SK-N-SH treated with all-trans-retinoic acid at 6 μM for 48 hours (cell line): Measurements from ENCODE around the gene CACNA2D2.

Experiments
- ATAC-seq: fragments of 200-7000 bp; cut with Tn5 transposase; 3 replicates; pipeline ENCODE4 v1.9.1; 2020; ENCODE audit warnings: mild to moderate bottlenecking, moderate library complexity
- ARNTL ChIP-seq: fragments of 450-650 bp; formaldehyde crosslinking; IDR thresholded peaks from 2 replicates; pipeline ENCODE4 v1.5.0; 2020; ENCODE audit warnings: low read depth, mild to moderate bottlenecking, moderate library complexity, borderline replicate concordance
- CSDC2 ChIP-seq: fragments of 250-450 bp; sonication (Bioruptor Pico); IDR thresholded peaks from 2 replicates; pipeline ENCODE4 v1.5.0; 2020; ENCODE audit warnings: mild to moderate bottlenecking, moderate library complexity
- ISL1 ChIP-seq: fragments of 250-450 bp; sonication (Bioruptor Pico); IDR thresholded peaks from 2 replicates; pipeline ENCODE4 v2.1.2; 2022; ENCODE audit warnings: mild to moderate bottlenecking, moderate library complexity
- OSR1 ChIP-seq: fragments of 250-450 bp; sonication (Bioruptor Pico); IDR thresholded peaks from 2 replicates; pipeline ENCODE4 v1.8.0; 2022; ENCODE audit warnings: moderate library complexity, mild to moderate bottlenecking, inconsistent platforms
- PPARA ChIP-seq: fragments of 250-450 bp; sonication (Bioruptor Pico); IDR thresholded peaks from 2 replicates; pipeline ENCODE4 v1.5.0; 2020; ENCODE audit warnings: mild to moderate bottlenecking, borderline replicate concordance
- RARB ChIP-seq: fragments of 250-450 bp; sonication (Bioruptor Pico); IDR thresholded peaks from 2 replicates; pipeline ENCODE4 v1.8.0; 2021; ENCODE audit warnings: mild to moderate bottlenecking, moderate library complexity
- SNAI2 ChIP-seq: fragments of 250-450 bp; sonication (Bioruptor Pico); IDR thresholded peaks from 2 replicates; pipeline ENCODE4 v1.5.0; 2020; ENCODE audit warnings: mild to moderate bottlenecking, moderate library complexity
- TOX ChIP-seq: fragments of 250-450 bp; sonication (Bioruptor Pico); IDR thresholded peaks from 2 replicates; pipeline ENCODE4 v1.8.0; 2021; ENCODE audit warnings: mild to moderate bottlenecking, moderate library complexity, borderline replicate concordance
- ZC3H10 ChIP-seq: fragments of 250-450 bp; sonication (Bioruptor Pico); IDR thresholded peaks from 2 replicates; pipeline ENCODE4 v1.5.1; 2021; ENCODE audit warnings: mild to moderate bottlenecking, moderate library complexity
- ZFP3 ChIP-seq: fragments of 250-450 bp; sonication (Bioruptor Pico); IDR thresholded peaks from 2 replicates; pipeline ENCODE4 v1.5.0; 2020; ENCODE audit warnings: mild to moderate bottlenecking, moderate library complexity
- ZFP30 ChIP-seq: fragments of 450-650 bp; formaldehyde crosslinking; IDR thresholded peaks from 2 replicates; pipeline ENCODE4 v1.5.0; 2022; ENCODE audit warnings: mild to moderate bottlenecking, moderate library complexity
- ZNF565 ChIP-seq: fragments of 450-650 bp; formaldehyde crosslinking; conservative IDR thresholded peaks from 2 replicates; pipeline ENCODE4 v1.5.0; 2020; ENCODE audit warnings: low read depth, mild to moderate bottlenecking, moderate library complexity
- ZNF70 ChIP-seq: fragments of 450-650 bp; formaldehyde crosslinking; IDR thresholded peaks from 2 replicates; pipeline ENCODE4 v1.5.0; 2020; ENCODE audit warnings: mild to moderate bottlenecking, moderate library complexity
- ZNF8 ChIP-seq: fragments of 450-650 bp; formaldehyde crosslinking; IDR thresholded peaks from 2 replicates; pipeline ENCODE4 v1.5.0; 2020; ENCODE audit warnings: mild to moderate bottlenecking, moderate library complexity
- TF ChIP-seq, protein P1 (sequence below): fragments of 250-450 bp; sonication (Bioruptor Pico); IDR thresholded peaks from 2 replicates; pipeline ENCODE4 v1.5.1; 2020; ENCODE audit warnings: low read depth, mild to moderate bottlenecking, moderate library complexity
- TF ChIP-seq, protein P2 (sequence below): fragments of 250-450 bp; sonication (Bioruptor Pico); IDR thresholded peaks from 2 replicates; pipeline ENCODE4 v1.8.0; 2021; ENCODE audit warnings: low read depth, mild to moderate bottlenecking, moderate library complexity, borderline replicate concordance
- TF ChIP-seq, protein P3 (sequence below): fragments of 250-450 bp; sonication (Bioruptor Pico); IDR thresholded peaks from 2 replicates; pipeline ENCODE4 v1.5.1; 2021; ENCODE audit warnings: mild to moderate bottlenecking, moderate library complexity
- TF ChIP-seq, protein P4 (sequence below): fragments of 250-450 bp; sonication (Bioruptor Pico); IDR thresholded peaks from 2 replicates; pipeline ENCODE4 v1.8.0; 2020; ENCODE audit warnings: mild to moderate bottlenecking, moderate library complexity, borderline replicate concordance

Gene CACNA2D2

DNA sequence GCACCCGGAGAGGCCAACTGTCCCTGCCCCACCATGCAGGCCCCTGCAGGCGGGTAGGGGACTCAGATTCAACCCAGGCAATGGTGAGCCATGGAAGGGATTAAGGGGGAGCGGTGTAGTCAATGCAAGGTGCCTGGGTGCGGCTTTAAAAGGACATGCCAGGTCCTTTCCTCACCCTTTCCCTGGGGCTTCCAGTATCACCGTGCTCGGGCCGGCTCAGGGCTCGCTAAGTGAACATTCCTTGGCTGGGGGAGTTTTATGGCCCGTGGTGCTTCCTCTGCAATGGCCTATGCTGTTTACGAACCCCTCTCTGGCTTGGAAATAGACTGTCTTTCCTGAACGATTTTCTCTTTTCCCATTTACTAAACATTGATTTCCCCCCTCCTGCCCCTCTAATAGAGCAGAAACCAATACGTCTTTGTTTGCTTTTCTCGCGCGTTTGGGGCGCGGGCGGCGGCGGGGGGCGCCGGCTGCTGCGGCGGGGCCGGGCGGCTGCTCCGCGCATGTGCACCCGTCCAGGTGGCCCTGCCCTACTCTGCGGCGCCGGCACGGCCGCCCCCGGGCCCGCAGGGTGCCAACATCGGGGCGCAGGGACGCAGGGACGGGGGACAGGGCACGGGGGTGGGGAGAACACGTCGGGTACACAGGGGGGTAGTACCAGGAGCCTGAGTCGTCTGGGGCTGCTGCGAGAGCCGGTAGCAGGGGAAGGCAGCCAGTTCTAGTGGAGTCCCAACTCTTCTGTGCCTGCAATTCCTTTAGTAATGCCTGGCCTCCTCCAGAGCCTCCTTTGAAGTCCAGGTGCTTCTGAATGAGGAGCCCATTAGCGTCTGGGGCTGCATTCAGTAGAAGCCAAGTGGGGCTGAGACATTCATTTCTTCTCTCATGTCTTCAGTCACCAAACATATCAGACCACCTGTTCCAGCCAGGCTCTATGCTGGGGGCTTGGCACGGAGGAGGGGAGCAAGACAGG, 26.9 kb upstream of the CACNA2D2 start (continued):
- TF ChIP-seq, protein P1, sequence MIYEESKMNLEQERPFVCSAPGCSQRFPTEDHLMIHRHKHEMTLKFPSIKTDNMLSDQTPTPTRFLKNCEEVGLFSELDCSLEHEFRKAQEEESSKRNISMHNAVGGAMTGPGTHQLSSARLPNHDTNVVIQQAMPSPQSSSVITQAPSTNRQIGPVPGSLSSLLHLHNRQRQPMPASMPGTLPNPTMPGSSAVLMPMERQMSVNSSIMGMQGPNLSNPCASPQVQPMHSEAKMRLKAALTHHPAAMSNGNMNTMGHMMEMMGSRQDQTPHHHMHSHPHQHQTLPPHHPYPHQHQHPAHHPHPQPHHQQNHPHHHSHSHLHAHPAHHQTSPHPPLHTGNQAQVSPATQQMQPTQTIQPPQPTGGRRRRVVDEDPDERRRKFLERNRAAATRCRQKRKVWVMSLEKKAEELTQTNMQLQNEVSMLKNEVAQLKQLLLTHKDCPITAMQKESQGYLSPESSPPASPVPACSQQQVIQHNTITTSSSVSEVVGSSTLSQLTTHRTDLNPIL = no peak
- TF ChIP-seq, protein P2, sequence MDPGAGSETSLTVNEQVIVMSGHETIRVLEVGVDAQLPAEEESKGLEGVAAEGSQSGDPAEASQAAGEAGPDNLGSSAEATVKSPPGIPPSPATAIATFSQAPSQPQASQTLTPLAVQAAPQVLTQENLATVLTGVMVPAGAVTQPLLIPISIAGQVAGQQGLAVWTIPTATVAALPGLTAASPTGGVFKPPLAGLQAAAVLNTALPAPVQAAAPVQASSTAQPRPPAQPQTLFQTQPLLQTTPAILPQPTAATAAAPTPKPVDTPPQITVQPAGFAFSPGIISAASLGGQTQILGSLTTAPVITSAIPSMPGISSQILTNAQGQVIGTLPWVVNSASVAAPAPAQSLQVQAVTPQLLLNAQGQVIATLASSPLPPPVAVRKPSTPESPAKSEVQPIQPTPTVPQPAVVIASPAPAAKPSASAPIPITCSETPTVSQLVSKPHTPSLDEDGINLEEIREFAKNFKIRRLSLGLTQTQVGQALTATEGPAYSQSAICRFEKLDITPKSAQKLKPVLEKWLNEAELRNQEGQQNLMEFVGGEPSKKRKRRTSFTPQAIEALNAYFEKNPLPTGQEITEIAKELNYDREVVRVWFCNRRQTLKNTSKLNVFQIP (CRISPR knock-in tag) = no peak
- TF ChIP-seq, all 23 proteins: peak for 0

DNA sequence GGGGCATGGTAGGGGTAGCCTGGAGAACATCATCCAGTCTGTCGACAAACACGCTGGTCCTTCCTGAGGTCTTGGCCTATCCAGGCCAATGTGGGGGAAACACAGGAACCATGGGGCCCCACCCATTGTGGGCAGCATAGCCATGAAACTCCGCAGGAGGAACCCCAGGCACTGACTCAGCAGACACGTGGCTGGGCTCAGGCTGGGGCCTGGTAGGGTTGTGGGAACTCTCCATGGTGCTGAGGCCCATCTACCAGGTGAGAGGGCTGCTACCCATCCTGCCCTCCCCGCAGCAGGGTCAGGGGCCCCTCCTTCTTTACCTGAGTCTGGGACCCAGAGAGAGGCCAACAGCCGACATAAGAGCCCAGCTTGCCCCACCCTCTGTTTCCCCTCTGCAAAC, 22.6 kb upstream of the CACNA2D2 start:
- TF ChIP-seq, protein P3, sequence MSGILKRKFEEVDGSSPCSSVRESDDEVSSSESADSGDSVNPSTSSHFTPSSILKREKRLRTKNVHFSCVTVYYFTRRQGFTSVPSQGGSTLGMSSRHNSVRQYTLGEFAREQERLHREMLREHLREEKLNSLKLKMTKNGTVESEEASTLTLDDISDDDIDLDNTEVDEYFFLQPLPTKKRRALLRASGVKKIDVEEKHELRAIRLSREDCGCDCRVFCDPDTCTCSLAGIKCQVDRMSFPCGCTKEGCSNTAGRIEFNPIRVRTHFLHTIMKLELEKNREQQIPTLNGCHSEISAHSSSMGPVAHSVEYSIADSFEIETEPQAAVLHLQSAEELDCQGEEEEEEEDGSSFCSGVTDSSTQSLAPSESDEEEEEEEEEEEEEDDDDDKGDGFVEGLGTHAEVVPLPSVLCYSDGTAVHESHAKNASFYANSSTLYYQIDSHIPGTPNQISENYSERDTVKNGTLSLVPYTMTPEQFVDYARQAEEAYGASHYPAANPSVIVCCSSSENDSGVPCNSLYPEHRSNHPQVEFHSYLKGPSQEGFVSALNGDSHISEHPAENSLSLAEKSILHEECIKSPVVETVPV = no peak
- no peak for TF ChIP-seq ZFP30 (CRISPR knock-in tag)
- no peak for TF ChIP-seq OSR1 (CRISPR knock-in tag)
- no peak for TF ChIP-seq ZNF70 (CRISPR knock-in tag)
- no peak for TF ChIP-seq ZC3H10
- TF ChIP-seq ZNF8 (CRISPR knock-in tag) = no peak
- TF ChIP-seq, protein P4, sequence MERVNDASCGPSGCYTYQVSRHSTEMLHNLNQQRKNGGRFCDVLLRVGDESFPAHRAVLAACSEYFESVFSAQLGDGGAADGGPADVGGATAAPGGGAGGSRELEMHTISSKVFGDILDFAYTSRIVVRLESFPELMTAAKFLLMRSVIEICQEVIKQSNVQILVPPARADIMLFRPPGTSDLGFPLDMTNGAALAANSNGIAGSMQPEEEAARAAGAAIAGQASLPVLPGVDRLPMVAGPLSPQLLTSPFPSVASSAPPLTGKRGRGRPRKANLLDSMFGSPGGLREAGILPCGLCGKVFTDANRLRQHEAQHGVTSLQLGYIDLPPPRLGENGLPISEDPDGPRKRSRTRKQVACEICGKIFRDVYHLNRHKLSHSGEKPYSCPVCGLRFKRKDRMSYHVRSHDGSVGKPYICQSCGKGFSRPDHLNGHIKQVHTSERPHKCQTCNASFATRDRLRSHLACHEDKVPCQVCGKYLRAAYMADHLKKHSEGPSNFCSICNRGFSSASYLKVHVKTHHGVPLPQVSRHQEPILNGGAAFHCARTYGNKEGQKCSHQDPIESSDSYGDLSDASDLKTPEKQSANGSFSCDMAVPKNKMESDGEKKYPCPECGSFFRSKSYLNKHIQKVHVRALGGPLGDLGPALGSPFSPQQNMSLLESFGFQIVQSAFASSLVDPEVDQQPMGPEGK = no peak
- TF ChIP-seq ZFP3 (CRISPR knock-in tag) = no peak
- no peak for TF ChIP-seq SNAI2
- no peak for TF ChIP-seq ZNF565
- no peak for TF ChIP-seq ISL1 (CRISPR knock-in tag)
- TF ChIP-seq CSDC2 (CRISPR knock-in tag) = no peak
- no peak for TF ChIP-seq TOX
- TF ChIP-seq, protein P1 = no peak
- no peak for TF ChIP-seq RARB (CRISPR knock-in tag)
- ATAC-seq = peak; percentile 61

DNA sequence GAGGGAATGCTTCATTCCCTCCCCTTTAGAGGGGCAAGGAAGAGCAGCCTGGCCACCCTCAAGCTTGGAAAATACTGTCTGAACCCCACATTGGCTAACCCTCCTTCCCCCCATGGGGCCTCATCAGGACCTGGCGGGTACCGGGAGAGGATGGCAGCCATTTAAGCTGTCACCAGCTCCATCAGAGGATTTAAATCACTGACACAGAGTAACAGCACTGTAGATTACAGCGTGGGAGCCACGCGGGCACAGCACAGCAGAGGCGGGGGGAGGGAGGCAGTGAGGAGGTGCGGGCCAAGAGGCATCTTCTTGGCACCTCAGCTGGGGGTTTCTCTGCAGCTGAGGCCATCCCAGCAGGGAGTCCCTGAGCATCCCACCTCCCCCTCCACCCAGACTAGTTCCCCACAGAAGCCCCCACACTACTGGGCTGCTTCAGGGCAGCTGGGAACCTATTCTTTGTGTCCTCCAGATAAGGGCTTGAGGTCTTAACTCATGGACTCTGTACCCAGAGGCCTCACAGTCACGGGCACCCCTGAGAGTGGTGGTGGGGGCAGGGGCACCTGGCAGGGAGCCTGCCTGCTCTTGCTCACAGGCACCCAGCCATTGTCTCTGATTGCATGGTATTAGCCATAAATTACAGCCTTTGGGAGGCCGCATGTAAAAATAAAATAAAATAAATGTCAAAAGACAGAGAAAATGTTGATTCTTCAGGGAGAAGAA, 21.9 kb upstream of the CACNA2D2 start:
- no peak for TF ChIP-seq ZC3H10

DNA sequence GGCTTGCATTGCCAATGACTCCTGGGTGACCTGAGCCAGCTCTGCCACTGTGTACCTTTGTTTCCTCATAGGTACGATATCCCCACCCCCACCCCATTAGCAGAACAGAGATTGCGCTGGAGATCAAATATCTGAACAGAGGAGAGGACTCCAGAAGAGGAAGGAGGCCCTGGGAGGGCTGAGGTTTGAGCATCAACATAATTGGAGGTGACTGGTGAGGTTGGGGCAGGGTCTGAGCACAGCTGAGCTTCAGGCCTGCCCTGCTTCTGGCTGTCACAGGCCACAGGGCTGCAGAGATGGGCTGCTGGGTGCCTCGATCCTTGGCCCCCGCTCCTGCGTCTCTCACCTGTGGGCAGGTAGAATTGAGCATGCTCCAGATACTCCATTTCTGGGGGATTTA, 21.3 kb upstream of the CACNA2D2 start:
- TF ChIP-seq PPARA (CRISPR knock-in tag) = no peak
- TF ChIP-seq ZNF565 = no peak
- TF ChIP-seq ARNTL (CRISPR knock-in tag) = no peak
- no peak for TF ChIP-seq ZNF8 (CRISPR knock-in tag)
- TF ChIP-seq, protein P3 = no peak
- ATAC-seq = no peak

More for the DNA sequence above, 21.9 kb upstream of the CACNA2D2 start:
- ATAC-seq = no peak
